ENCODE measurements around the gene NDUFC2.
A peak's percentile ranks its signal among the peaks of the same experiment; 100 is the strongest.

- TF ChIP-seq ZNF8 (CRISPR knock-in tag; IDR thresholded peaks at IDR 0.05) (no peak), ARNTL (CRISPR knock-in tag; IDR thresholded peaks at IDR 0.05; ENCODE audit: borderline replicate concordance, low read depth) (no peak), CSDC2 (CRISPR knock-in tag; IDR thresholded peaks at IDR 0.05) (no peak), ZFP30 (CRISPR knock-in tag; IDR thresholded peaks at IDR 0.05) (no peak), OSR1 (CRISPR knock-in tag; IDR thresholded peaks at IDR 0.05) (no peak), PATZ1 (CRISPR knock-in tag; IDR thresholded peaks at IDR 0.05; ENCODE audit: borderline replicate concordance) (0 out of 2 replicates have a peak, but pooled peaks have one; percentile 13), POU6F1 (CRISPR knock-in tag; IDR thresholded peaks at IDR 0.05; ENCODE audit: borderline replicate concordance, low read depth) (no peak)
Measured at GRCh38 chr11:78067704-78068103, 12.0 kb downstream of the NDUFC2 start.
